CD4-positive, CD25-positive, alpha-beta regulatory T cell (primary cell): ENCODE measurements around the gene DDA1. TPM values are rescaled to one million over a fixed set of nuclear protein-coding genes. Genes with fewer than 3 reads are reported as not detected.

ENCODE experiments used
- ATAC-seq, 2 donors: fragments of 150-1000 bp; cut with Tn5 transposase; one replicate each; pipeline ENCODE4 v1.10.0; 2021; ENCODE audit warnings: low read depth in 2 of 2, moderate number of reproducible peaks in 2 of 2, moderate library complexity in 1 of 2
- DNase-seq, 3 donors: peaks; one replicate each; pipeline versions ENCODE4 v3.0.0 to v3.0.0-alpha.2; 2012 to 2022; ENCODE audit warnings: mixed read lengths in 1 of 3
- H3K27ac ChIP-seq: one replicate; pipeline ENCODE4 v1.7.0; 2013; ENCODE audit warnings: mild to moderate bottlenecking, low read length; ENCODE audit not compliant: insufficient read depth, poor library complexity, severe bottlenecking
- H3K27me3 ChIP-seq: one replicate; pipeline ENCODE4 v1.7.0; 2013; ENCODE audit warnings: low read length; ENCODE audit not compliant: control insufficient read depth, insufficient read depth
- H3K36me3 ChIP-seq: one replicate; pipeline ENCODE4 v1.7.0; 2013; ENCODE audit warnings: mild to moderate bottlenecking, low read length, moderate library complexity; ENCODE audit not compliant: control insufficient read depth, insufficient read depth
- H3K4me1 ChIP-seq: 2 replicates; pipeline ENCODE4 v1.7.0; 2013; ENCODE audit warnings: mild to moderate bottlenecking, low read length; ENCODE audit not compliant: insufficient read depth, control insufficient read depth, poor library complexity, severe bottlenecking
- H3K4me3 ChIP-seq: one replicate; pipeline ENCODE4 v1.7.0; 2013; ENCODE audit warnings: low read depth, mild to moderate bottlenecking, low read length, moderate library complexity
- H3K9me3 ChIP-seq, 2 experiments: 1 replicate in 1 of 2; 2 replicates in 1 of 2; pipeline ENCODE4 v1.7.0; 2013; ENCODE audit warnings: low read length in 2 of 2, mild to moderate bottlenecking in 1 of 2, moderate library complexity in 1 of 2; ENCODE audit not compliant: control insufficient read depth in 2 of 2
- H3K27ac Mint-ChIP-seq, 3 donors: one replicate each; pipeline ENCODE4 v1.8.0; 2020 to 2022; ENCODE audit warnings: mild to moderate bottlenecking in 3 of 3, mixed read lengths in 3 of 3, moderate library complexity in 2 of 3
- H3K27me3 Mint-ChIP-seq: one replicate; pipeline ENCODE4 v1.8.0; 2022; ENCODE audit warnings: mild to moderate bottlenecking, mixed read lengths
- H3K36me3 Mint-ChIP-seq: one replicate; pipeline ENCODE4 v1.8.0; 2020; ENCODE audit warnings: mixed read lengths
- H3K4me1 Mint-ChIP-seq, 4 donors: one replicate each; pipeline ENCODE4 v1.8.0; 2020 to 2022; ENCODE audit warnings: mixed read lengths in 4 of 4, mild to moderate bottlenecking in 1 of 4
- H3K4me3 Mint-ChIP-seq, 4 donors: one replicate each; pipeline ENCODE4 v1.8.0; 2020 to 2022; ENCODE audit warnings: mild to moderate bottlenecking in 4 of 4, mixed read lengths in 4 of 4, moderate library complexity in 3 of 4
- H3K9me3 Mint-ChIP-seq, 7 donors: one replicate each; pipeline ENCODE4 v1.8.0; 2020 to 2022; ENCODE audit warnings: mixed read lengths in 7 of 7, mild to moderate bottlenecking in 3 of 7, moderate library complexity in 2 of 7
- polyA plus RNA-seq, 4 donors: library from polyadenylated mRNA; unstranded; fragments of 300-500 nt; fragmentation: Illumina TruSeq; gene quantifications; one replicate each; pipeline ENCODE4 v1.2.3, GENCODE V29; 2021
- total RNA-seq: library from RNA; stranded (reverse); gene quantifications from one replicate; pipeline ENCODE4 v1.2.3, GENCODE V29; 2022

Gene DDA1
- total and polyA plus RNA-seq, 5 donors from 2014 or later: 26.7 to 43.8 (median 33.3) TPM

GRCh38 chr19:17341386-17341785 is 32.0 kb downstream of the DDA1 start:
- Mint-ChIP-seq H3K4me3 (peak overlapping the region in 1 of 4 donors; percentile 27), H3K9me3 (peaks cover 0 to 2% (median 0%) of the 10 kb centered on the region in 7 donors), H3K27ac (no peak overlapping the region), H3K36me3 (no peaks in the 10 kb centered on the region), H3K27me3 (no peaks in the 10 kb centered on the region), H3K4me1 (peaks cover 0 to 33% (median 11%) of the 10 kb centered on the region in 4 donors)
- no peak overlapping the region for H3K27ac ChIP-seq
- DNase-seq: no peak
- no peak overlapping the region for H3K4me3 ChIP-seq
- H3K4me1 ChIP-seq: peaks cover 28% of the 10 kb centered on the region
- no peaks in the 10 kb centered on the region for H3K27me3 ChIP-seq
- H3K36me3 ChIP-seq: no peaks in the 10 kb centered on the region
- ATAC-seq: no peak
- no peaks in the 10 kb centered on the region for H3K9me3 ChIP-seq

GRCh38 chr19:17341845-17342244 is 32.5 kb downstream of the DDA1 start:
- DNase-seq: no peak
- ATAC-seq: no peak
- Histone ChIP-seq H3K27ac (no peak overlapping the region), H3K4me1 (peaks cover 24% of the 10 kb centered on the region), H3K36me3 (no peaks in the 10 kb centered on the region), H3K4me3 (no peak overlapping the region), H3K9me3 (no peaks in the 10 kb centered on the region), H3K27me3 (no peaks in the 10 kb centered on the region)
- H3K9me3 Mint-ChIP-seq: peaks cover 0 to 2% (median 0%) of the 10 kb centered on the region in 7 donors
- peaks cover 0 to 30% (median 12%) of the 10 kb centered on the region in 4 donors for H3K4me1 Mint-ChIP-seq
- H3K4me3 Mint-ChIP-seq: peak overlapping the region in 1 of 4 donors; percentile 58
- H3K27ac Mint-ChIP-seq: no peak overlapping the region
- H3K27me3 Mint-ChIP-seq: no peaks in the 10 kb centered on the region
- no peaks in the 10 kb centered on the region for H3K36me3 Mint-ChIP-seq

- Mint-ChIP-seq H3K36me3 (no peaks in the 10 kb centered on the region), H3K4me3 (peak overlapping the region in 2 of 4 donors; percentile 43 to 72), H3K4me1 (peaks cover 0 to 9% (median 5%) of the 10 kb centered on the region in 4 donors), H3K27me3 (peaks cover 9% of the 10 kb centered on the region), H3K9me3 (peaks cover 0 to 2% (median 0%) of the 10 kb centered on the region in 7 donors), H3K27ac (no peak overlapping the region)
- no peaks in the 10 kb centered on the region for H3K36me3 ChIP-seq
- H3K4me1 ChIP-seq: peaks cover 6% of the 10 kb centered on the region
- H3K4me3 ChIP-seq: no peak overlapping the region
- peak; percentile 72 to 92 for ATAC-seq
- no peaks in the 10 kb centered on the region for H3K27me3 ChIP-seq
- H3K27ac ChIP-seq: no peak overlapping the region
- DNase-seq: peak; percentile 63 to 75 (median 68)
- H3K9me3 ChIP-seq: no peaks in the 10 kb centered on the region
These were observed 36.8 kb downstream of the DDA1 start for GRCh38 chr19:17346109-17346671.

- H3K27me3 ChIP-seq: no peaks in the 10 kb centered on the region
- DNase-seq: no peak
- H3K9me3 ChIP-seq: no peaks in the 10 kb centered on the region
- H3K4me1 ChIP-seq: peaks cover 6% of the 10 kb centered on the region
- H3K27ac ChIP-seq: no peak overlapping the region
- no peak overlapping the region for H3K4me3 Mint-ChIP-seq
- H3K4me1 Mint-ChIP-seq: peaks cover 0 to 10% (median 7%) of the 10 kb centered on the region in 4 donors
- H3K4me3 ChIP-seq: no peak overlapping the region
- no peak for ATAC-seq
- H3K36me3 Mint-ChIP-seq: no peaks in the 10 kb centered on the region
- no peak overlapping the region for H3K27ac Mint-ChIP-seq
- no peaks in the 10 kb centered on the region for H3K9me3 Mint-ChIP-seq
- H3K27me3 Mint-ChIP-seq: peaks cover 9% of the 10 kb centered on the region
- no peaks in the 10 kb centered on the region for H3K36me3 ChIP-seq
These were observed 38.0 kb downstream of the DDA1 start for GRCh38 chr19:17347361-17347760.

- peaks cover 13% of the 10 kb centered on the region for H3K27me3 Mint-ChIP-seq
- no peak overlapping the region for H3K27ac Mint-ChIP-seq
- ATAC-seq (no peak), DNase-seq (no peak)
- Histone ChIP-seq H3K4me1 (peaks cover 6% of the 10 kb centered on the region), H3K9me3 (no peaks in the 10 kb centered on the region), H3K4me3 (no peak overlapping the region), H3K36me3 (no peaks in the 10 kb centered on the region), H3K27me3 (no peaks in the 10 kb centered on the region), H3K27ac (no peak overlapping the region)
- H3K4me1 Mint-ChIP-seq: peaks cover 0 to 10% (median 6%) of the 10 kb centered on the region in 4 donors
- no peak overlapping the region for H3K4me3 Mint-ChIP-seq
- no peaks in the 10 kb centered on the region for H3K36me3 Mint-ChIP-seq
- no peaks in the 10 kb centered on the region for H3K9me3 Mint-ChIP-seq
These were observed 38.5 kb downstream of the DDA1 start for GRCh38 chr19:17347877-17348276.

- no peaks in the 10 kb centered on the region for H3K9me3 Mint-ChIP-seq
- peaks cover 0 to 10% (median 6%) of the 10 kb centered on the region in 4 donors for H3K4me1 Mint-ChIP-seq
- Histone ChIP-seq H3K27ac (no peak overlapping the region), H3K4me1 (peaks cover 6% of the 10 kb centered on the region), H3K9me3 (no peaks in the 10 kb centered on the region), H3K27me3 (no peaks in the 10 kb centered on the region), H3K4me3 (no peak overlapping the region), H3K36me3 (no peaks in the 10 kb centered on the region)
- H3K4me3 Mint-ChIP-seq: no peak overlapping the region
- H3K27me3 Mint-ChIP-seq: peaks cover 20% of the 10 kb centered on the region
- DNase-seq (no peak), ATAC-seq (no peak)
- H3K36me3 Mint-ChIP-seq: no peaks in the 10 kb centered on the region
- H3K27ac Mint-ChIP-seq: no peak overlapping the region
These were observed 39.3 kb downstream of the DDA1 start for GRCh38 chr19:17348700-17349099.

- H3K4me3 ChIP-seq: no peak overlapping the region
- ATAC-seq (no peak), DNase-seq (no peak)
- H3K27ac ChIP-seq: no peak overlapping the region
- H3K4me3 Mint-ChIP-seq: no peak overlapping the region
- no peaks in the 10 kb centered on the region for H3K36me3 ChIP-seq
- peaks cover 0 to 4% (median 0%) of the 10 kb centered on the region in 4 donors for H3K4me1 Mint-ChIP-seq
- no peaks in the 10 kb centered on the region for H3K9me3 ChIP-seq
- H3K27me3 ChIP-seq: no peaks in the 10 kb centered on the region
- peaks cover 22% of the 10 kb centered on the region for H3K27me3 Mint-ChIP-seq
- H3K4me1 ChIP-seq: no peaks in the 10 kb centered on the region
- peaks cover 0 to 1% (median 0%) of the 10 kb centered on the region in 7 donors for H3K9me3 Mint-ChIP-seq
- H3K36me3 Mint-ChIP-seq: no peaks in the 10 kb centered on the region
- H3K27ac Mint-ChIP-seq: no peak overlapping the region
These were observed 42.6 kb downstream of the DDA1 start for GRCh38 chr19:17351815-17352435.
